ENCODE results near the gene ABCB4.
"Not testable (repeated sequence)": the region's sequence is repeated elsewhere in the genome, so short reads cannot be mapped to it uniquely, and the experiment has no call there.

The ABCB4 gene

GRCh38 chr7:87476179-87476557 is 688 bp upstream of the ABCB4 start:
- DNase-seq (ENCODE audit: low read depth), result no peak

- no peak for DNase-seq (ENCODE audit: low read depth)
Observed at GRCh38 chr7:87474533-87475358, 734 bp downstream of the ABCB4 start.

GRCh38 chr7:87473986-87474385 is 1.5 kb downstream of the ABCB4 start:
- no peak for DNase-seq (ENCODE audit: low read depth)

GRCh38 chr7:87473192-87473591 is 2.3 kb downstream of the ABCB4 start:
- no peak for DNase-seq (ENCODE audit: low read depth)

- DNase-seq (ENCODE audit: low read depth), result no peak
Observed at GRCh38 chr7:87471473-87471872, 4.0 kb downstream of the ABCB4 start.

GRCh38 chr7:87469204-87469603 is 6.3 kb downstream of the ABCB4 start:
- not testable (repeated sequence) for DNase-seq (ENCODE audit: low read depth)

- DNase-seq (ENCODE audit: low read depth), result not testable (repeated sequence)
Observed at GRCh38 chr7:87465534-87465880, 10.0 kb downstream of the ABCB4 start.

GRCh38 chr7:87464830-87465533 is 10.5 kb downstream of the ABCB4 start:
- not testable (repeated sequence) for DNase-seq (ENCODE audit: low read depth)

- no peak for DNase-seq (ENCODE audit: low read depth)
Observed at GRCh38 chr7:87463982-87464381, 11.5 kb downstream of the ABCB4 start.

GRCh38 chr7:87460444-87460843 is 15.0 kb downstream of the ABCB4 start:
- not testable (repeated sequence) for DNase-seq (ENCODE audit: low read depth)

GRCh38 chr7:87459941-87460340 is 15.5 kb downstream of the ABCB4 start:
- no peak for DNase-seq (ENCODE audit: low read depth)

- DNase-seq (ENCODE audit: low read depth), result no peak
Observed at GRCh38 chr7:87458148-87458547, 17.3 kb downstream of the ABCB4 start.

GRCh38 chr7:87456247-87456646 is 19.2 kb downstream of the ABCB4 start:
- no peak for DNase-seq (ENCODE audit: low read depth)

GRCh38 chr7:87452279-87452678 is 23.2 kb downstream of the ABCB4 start:
- DNase-seq (ENCODE audit: low read depth), result no peak

GRCh38 chr7:87451187-87451586 is 24.3 kb downstream of the ABCB4 start:
- DNase-seq (ENCODE audit: low read depth), result no peak

GRCh38 chr7:87450706-87451105 is 24.8 kb downstream of the ABCB4 start:
- DNase-seq (ENCODE audit: low read depth), result no peak

- DNase-seq (ENCODE audit: low read depth), result no peak
Observed at GRCh38 chr7:87448388-87448787, 27.1 kb downstream of the ABCB4 start.

- DNase-seq (ENCODE audit: low read depth), result no peak
Observed at GRCh38 chr7:87447116-87447635, 28.3 kb downstream of the ABCB4 start.

- DNase-seq (ENCODE audit: low read depth), result no peak
Observed at GRCh38 chr7:87445897-87446296, 29.6 kb downstream of the ABCB4 start.

- DNase-seq (ENCODE audit: low read depth), result no peak
Observed at GRCh38 chr7:87435546-87435945, 39.9 kb downstream of the ABCB4 start.

GRCh38 chr7:87432536-87432935 is 42.9 kb downstream of the ABCB4 start:
- no peak for DNase-seq (ENCODE audit: low read depth)

GRCh38 chr7:87427288-87427687 is 48.2 kb downstream of the ABCB4 start:
- DNase-seq (ENCODE audit: low read depth), result no peak

GRCh38 chr7:87426160-87426559 is 49.3 kb downstream of the ABCB4 start:
- no peak for DNase-seq (ENCODE audit: low read depth)
